ENCODE measurements around the gene ZNF326. TPM values are rescaled to one million over a fixed set of nuclear protein-coding genes. Genes with fewer than 3 reads are reported as not detected.

The ZNF326 gene, protein sequence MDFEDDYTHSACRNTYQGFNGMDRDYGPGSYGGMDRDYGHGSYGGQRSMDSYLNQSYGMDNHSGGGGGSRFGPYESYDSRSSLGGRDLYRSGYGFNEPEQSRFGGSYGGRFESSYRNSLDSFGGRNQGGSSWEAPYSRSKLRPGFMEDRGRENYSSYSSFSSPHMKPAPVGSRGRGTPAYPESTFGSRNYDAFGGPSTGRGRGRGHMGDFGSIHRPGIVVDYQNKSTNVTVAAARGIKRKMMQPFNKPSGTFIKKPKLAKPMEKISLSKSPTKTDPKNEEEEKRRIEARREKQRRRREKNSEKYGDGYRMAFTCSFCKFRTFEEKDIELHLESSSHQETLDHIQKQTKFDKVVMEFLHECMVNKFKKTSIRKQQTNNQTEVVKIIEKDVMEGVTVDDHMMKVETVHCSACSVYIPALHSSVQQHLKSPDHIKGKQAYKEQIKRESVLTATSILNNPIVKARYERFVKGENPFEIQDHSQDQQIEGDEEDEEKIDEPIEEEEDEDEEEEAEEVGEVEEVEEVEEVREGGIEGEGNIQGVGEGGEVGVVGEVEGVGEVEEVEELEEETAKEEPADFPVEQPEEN
- 27.2 TPM for total RNA-seq

DNA sequence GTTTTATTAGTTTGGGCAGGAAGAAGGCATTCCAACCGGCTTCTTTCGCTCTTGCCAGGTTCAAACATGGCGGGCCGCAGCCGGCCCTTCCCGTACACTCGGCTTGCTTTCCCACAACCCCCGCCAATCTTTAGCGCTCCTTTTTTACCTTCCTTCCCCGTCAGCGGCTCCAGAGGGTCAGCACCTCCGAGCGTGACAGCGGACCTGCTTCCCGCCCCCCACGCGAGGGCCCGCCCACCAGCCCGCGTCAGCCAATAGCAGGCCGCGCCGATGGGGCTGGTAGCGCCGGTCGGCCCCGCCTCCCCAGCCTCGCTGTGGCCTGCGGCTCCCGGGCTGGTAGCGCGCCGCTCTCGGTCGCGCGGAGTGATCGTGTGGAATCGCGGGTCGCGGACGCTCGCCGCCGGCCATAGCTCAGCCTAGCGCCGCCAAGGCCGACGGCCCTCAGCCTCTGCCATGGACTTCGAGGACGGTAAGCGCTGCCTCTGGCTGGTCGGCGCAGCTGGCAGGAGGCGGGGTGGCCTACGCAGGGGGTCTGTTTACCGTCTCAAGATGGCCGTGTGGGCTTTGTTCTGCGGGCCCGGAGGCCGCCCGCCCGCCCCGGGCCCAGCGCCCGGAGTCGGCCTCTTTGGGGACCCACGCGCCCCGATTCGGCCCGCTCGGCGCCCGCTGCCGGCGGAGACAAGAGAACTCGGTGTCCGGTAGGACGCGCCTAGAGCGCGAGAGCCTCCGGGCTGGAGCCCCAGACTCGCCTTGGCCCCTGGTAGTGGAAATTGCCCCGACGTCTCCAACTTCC lies at the start of gene ZNF326:
ZNF326 (plus strand) TSS at position 306 of the 793 bp plus-strand sequence; CDS start at position 454, 148 bp downstream.

Small RNAs within 50 kb of the gene (small RNA-seq; reads per million reads assigned to genes)
- gene RN7SKP272 (ENCODE audit: low replicate concordance): not detected

Other genes starting within 250 kb of the ZNF326 start
- 26.9 TPM for gene LRRC8D, start 174.1 kb upstream of the ZNF326 start, total RNA-seq